NT2/D1 (cell line): ENCODE data around the gene ADAMTS13.
A peak's percentile ranks its signal among the peaks of the same experiment; 100 is the strongest.

Experiments
- DNase-seq: peaks from one replicate; pipeline ENCODE4 v3.0.0-alpha.2; 2011; ENCODE audit warnings: low read depth, low spot score
- H3K27me3 ChIP-seq: 2 replicates; pipeline ENCODE4 v1.6.0; 2011; ENCODE audit warnings: mild to moderate bottlenecking; ENCODE audit not compliant: insufficient read length, insufficient read depth
- H3K36me3 ChIP-seq: 2 replicates; pipeline ENCODE4 v1.6.1; 2011; ENCODE audit warnings: mild to moderate bottlenecking, low read length, mixed read lengths; ENCODE audit not compliant: insufficient read depth, insufficient read length
- H3K4me1 ChIP-seq: 2 replicates; pipeline ENCODE4 v1.5.1; 2011; ENCODE audit not compliant: insufficient read depth, insufficient read length
- H3K4me3 ChIP-seq: 2 replicates; pipeline ENCODE4 v1.5.1; 2011; ENCODE audit warnings: low read depth; ENCODE audit not compliant: insufficient read length
- H3K9ac ChIP-seq: 2 replicates; pipeline ENCODE4 v1.6.0; 2011; ENCODE audit warnings: low read depth; ENCODE audit not compliant: insufficient read length
- H3K9me3 ChIP-seq: 2 replicates; pipeline ENCODE4 v1.5.1; 2011; ENCODE audit warnings: mild to moderate bottlenecking, low read length; ENCODE audit not compliant: insufficient read depth
- SUZ12 ChIP-seq: IDR thresholded peaks from 2 replicates; pipeline ENCODE4 v1.6.1; 2011; ENCODE audit not compliant: insufficient read length, insufficient read depth; ENCODE audit errors: extremely low read depth
- YY1 ChIP-seq: IDR thresholded peaks from 2 replicates; pipeline ENCODE4 v1.6.1; 2011; ENCODE audit not compliant: insufficient read length, insufficient read depth
- ZNF274 ChIP-seq: IDR thresholded peaks from 2 replicates; pipeline ENCODE4 v1.6.1; 2011; ENCODE audit warnings: mild to moderate bottlenecking, low read depth, low read length

ADAMTS13 gene

DNA sequence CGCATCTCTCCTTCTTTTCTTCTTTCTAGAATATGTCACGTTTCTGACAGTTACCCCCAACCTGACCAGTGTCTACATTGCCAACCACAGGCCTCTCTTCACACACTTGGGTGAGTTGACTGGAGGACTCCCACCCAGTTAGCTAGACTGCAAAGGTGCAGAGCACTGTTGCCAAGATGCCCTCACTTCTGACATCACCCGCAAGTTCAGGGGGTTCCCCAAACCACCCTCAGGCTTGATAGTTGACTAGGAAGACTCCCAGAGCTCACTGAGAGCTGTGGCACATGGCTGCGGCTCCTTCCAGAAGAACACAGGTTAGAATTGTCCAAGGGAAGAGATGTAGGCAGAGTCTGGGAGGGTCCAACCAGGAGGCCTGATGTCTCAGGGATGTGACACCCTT is 17.2 kb downstream of the ADAMTS13 start:
- Histone ChIP-seq H3K27me3 (no peaks in the 10 kb centered on the region), H3K4me3 (no peak overlapping the region), H3K9ac (no peak overlapping the region), H3K4me1 (peaks cover 2% of the 10 kb centered on the region), H3K36me3 (peaks cover 5% of the 10 kb centered on the region), H3K9me3 (no peaks in the 10 kb centered on the region)
- no peak for TF ChIP-seq YY1
- no peak for TF ChIP-seq SUZ12
- no peak for TF ChIP-seq ZNF274
- no peak for DNase-seq

DNA sequence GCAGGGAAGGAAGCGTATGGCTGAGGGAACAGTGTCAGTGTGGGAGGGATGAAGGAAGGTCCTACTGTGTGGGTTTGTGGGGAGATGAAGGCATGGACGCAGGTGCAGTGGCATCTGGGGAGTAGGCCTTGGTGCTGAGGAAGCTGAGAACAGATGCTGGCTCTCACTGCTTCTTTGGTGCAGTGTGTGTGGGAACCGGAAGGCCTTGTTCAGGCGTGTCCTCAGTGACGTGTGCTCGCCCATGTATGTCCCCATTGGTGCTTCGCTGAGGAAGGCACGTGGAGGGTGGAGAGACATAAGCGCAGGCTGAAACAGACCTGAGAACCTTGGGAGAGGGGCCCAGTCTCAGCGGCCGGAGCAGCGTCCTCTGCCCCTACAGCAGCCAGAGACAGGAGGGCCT is 18.7 kb downstream of the ADAMTS13 start:
- peaks cover 5% of the 10 kb centered on the region for H3K36me3 ChIP-seq
- peak overlapping the region; percentile 21 for H3K9ac ChIP-seq
- no peak for TF ChIP-seq SUZ12
- no peak for TF ChIP-seq YY1
- no peak for TF ChIP-seq ZNF274
- H3K27me3 ChIP-seq = no peaks in the 10 kb centered on the region
- no peak overlapping the region for H3K4me3 ChIP-seq
- H3K4me1 ChIP-seq = peaks cover 2% of the 10 kb centered on the region
- DNase-seq = no peak
- H3K9me3 ChIP-seq = no peaks in the 10 kb centered on the region

DNA sequence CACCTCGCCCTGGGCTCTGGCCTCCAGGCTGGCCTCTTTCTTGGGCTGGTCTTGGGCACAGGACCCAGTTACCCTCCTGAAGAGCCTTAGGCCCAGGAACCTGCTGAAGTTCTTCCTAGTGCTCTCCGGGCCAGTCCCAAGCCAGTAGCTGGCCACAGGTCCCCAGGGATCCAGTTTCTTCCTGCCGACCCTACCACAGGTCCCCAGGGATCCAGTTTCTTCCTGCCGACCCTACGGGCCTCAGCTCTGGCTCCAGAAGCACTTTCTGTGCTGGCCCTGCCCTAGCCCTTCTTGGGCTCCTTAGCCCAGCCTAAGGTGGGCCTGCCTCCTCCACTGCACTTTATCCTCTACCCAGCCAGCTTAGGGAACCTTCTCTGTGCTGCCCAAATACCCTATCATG is 19.4 kb downstream of the ADAMTS13 start:
- H3K4me3 ChIP-seq = no peak overlapping the region

DNA sequence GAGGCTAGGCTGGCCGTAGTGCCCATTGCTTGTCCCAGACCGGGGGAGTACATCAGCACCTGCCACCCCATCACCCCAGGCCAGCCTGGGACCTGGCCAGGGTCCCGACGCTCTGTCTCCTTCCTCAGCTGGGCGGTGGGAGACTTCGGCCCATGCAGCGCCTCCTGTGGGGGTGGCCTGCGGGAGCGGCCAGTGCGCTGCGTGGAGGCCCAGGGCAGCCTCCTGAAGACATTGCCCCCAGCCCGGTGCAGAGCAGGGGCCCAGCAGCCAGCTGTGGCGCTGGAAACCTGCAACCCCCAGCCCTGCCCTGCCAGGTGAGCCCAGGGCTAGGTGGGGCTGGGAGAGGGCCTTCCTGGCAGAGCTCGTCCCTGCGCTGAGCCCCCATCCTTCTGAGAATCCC is 21.1 kb downstream of the ADAMTS13 start:
- Histone ChIP-seq H3K36me3 (no peaks in the 10 kb centered on the region), H3K4me3 (no peak overlapping the region), H3K27me3 (no peaks in the 10 kb centered on the region), H3K4me1 (peaks cover 2% of the 10 kb centered on the region), H3K9ac (no peak overlapping the region), H3K9me3 (no peaks in the 10 kb centered on the region)
- TF ChIP-seq ZNF274 (no peak), YY1 (no peak), SUZ12 (no peak)
- no peak for DNase-seq

More for the DNA sequence above, 19.4 kb downstream of the ADAMTS13 start:
- Histone ChIP-seq H3K9me3 (no peaks in the 10 kb centered on the region), H3K9ac (no peak overlapping the region), H3K4me1 (peaks cover 2% of the 10 kb centered on the region), H3K36me3 (peaks cover 5% of the 10 kb centered on the region), H3K27me3 (no peaks in the 10 kb centered on the region)
- TF ChIP-seq ZNF274 = no peak
- TF ChIP-seq YY1 = no peak
- no peak for TF ChIP-seq SUZ12
- DNase-seq = no peak

DNA sequence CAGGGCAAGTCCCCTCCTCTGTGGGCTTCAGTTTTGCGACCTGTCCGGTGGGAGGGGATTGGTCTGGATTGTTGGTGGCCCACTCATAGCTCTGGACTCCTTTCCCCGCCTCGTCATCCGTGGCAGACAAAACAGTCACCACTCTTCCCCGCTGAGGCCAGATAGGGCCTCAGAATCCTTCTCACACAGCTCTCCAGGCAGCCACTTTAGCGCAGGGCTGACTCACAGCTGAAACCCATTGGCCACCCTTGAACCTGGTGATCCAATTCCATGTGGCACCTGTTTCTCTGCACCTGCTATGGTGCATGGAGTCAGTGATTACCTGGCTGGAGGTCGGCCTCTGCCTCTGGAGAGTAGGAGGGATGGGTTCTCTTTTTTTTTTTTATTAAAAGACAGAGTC is 21.8 kb downstream of the ADAMTS13 start:
- Histone ChIP-seq H3K4me1 (peaks cover 7% of the 10 kb centered on the region), H3K27me3 (no peaks in the 10 kb centered on the region), H3K36me3 (no peaks in the 10 kb centered on the region), H3K9me3 (no peaks in the 10 kb centered on the region), H3K9ac (peak overlapping the region; percentile 37), H3K4me3 (no peak overlapping the region)
- no peak for TF ChIP-seq YY1
- TF ChIP-seq ZNF274 = no peak
- TF ChIP-seq SUZ12 = no peak
- DNase-seq = no peak

DNA sequence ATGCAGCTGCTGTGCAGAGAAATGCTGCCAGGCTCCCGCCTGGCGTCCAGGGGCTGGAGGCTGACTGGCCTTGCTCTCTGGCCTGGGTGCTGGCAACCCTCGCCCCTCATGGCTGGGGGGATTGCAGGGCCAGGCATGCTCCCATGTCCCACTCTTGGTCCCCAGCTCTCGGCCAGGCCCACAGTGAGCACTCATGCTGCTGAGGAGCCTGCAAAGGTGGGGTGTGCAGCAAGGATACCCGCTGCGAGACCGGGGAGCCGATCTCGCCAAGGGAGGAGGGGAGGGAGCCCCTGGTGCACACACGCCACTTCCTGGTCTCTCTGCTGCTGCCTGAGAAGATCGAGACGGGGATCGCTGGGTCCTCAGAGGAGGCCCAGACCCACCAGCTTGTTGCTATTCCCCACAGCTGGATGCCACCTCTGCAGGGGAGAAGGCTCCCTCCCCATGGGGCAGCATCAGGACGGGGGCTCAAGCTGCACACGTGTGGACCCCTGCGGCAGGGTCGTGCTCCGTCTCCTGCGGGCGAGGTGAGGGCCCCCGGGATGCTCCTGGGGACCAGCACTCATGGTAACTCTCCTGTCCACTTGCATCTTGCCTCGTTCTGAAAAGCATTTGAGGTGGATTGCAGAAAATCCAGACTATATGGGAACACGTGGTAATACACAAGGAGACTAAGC is 23.3 kb downstream of the ADAMTS13 start:
- peaks cover 7% of the 10 kb centered on the region for H3K4me1 ChIP-seq
- DNase-seq = no peak
- H3K9me3 ChIP-seq = no peaks in the 10 kb centered on the region
- H3K36me3 ChIP-seq = no peaks in the 10 kb centered on the region
- no peak overlapping the region for H3K9ac ChIP-seq
- H3K4me3 ChIP-seq = no peak overlapping the region
- TF ChIP-seq SUZ12 (no peak), YY1 (no peak)
- no peaks in the 10 kb centered on the region for H3K27me3 ChIP-seq

DNA sequence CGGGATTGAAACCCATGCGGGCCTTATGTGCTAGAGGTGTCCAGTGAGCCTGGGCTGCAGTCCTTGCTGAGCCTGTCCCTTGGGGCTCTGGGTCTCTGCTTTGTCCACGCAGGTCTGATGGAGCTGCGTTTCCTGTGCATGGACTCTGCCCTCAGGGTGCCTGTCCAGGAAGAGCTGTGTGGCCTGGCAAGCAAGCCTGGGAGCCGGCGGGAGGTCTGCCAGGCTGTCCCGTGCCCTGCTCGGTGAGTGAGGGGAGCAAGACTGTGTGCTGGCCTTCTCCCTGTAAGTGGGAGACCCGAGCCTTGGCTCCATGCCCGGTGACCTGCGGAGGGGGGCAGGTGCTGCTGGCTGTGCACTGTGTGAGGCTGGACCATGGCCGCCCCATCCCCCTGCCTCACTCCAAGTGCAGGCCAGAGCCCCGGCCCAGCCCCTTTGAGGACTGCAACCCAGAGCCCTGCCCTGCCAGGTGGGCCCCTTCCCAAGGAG is 26.4 kb downstream of the ADAMTS13 start:
- H3K9me3 ChIP-seq = no peaks in the 10 kb centered on the region
- H3K36me3 ChIP-seq = no peaks in the 10 kb centered on the region
- no peak overlapping the region for H3K4me3 ChIP-seq
- DNase-seq = no peak
- TF ChIP-seq YY1 = no peak
- no peak for TF ChIP-seq SUZ12
- no peak for TF ChIP-seq ZNF274
- H3K9ac ChIP-seq = peak overlapping the region; percentile 1
- peaks cover 7% of the 10 kb centered on the region for H3K4me1 ChIP-seq
- H3K27me3 ChIP-seq = no peaks in the 10 kb centered on the region
